ENCODE data around the gene CRLF1. TPM values are rescaled to one million over a fixed set of nuclear protein-coding genes. Genes with fewer than 3 reads are reported as not detected.
A peak's percentile ranks its signal among the peaks of the same experiment; 100 is the strongest.

Gene CRLF1
- polyA plus RNA-seq, 4 donors: 2.0 to 22.3 (median 6.5) TPM; not detected in 1

GRCh38 chr19:18608102-18608804 lies 1.7 kb upstream of the CRLF1 start:
- Histone ChIP-seq H3K27ac (ENCODE audit: low read depth in 1 of 3, low read length in 2 of 3) (no peak overlapping the region), H3K4me1 (ENCODE audit: control insufficient read depth in 3 of 3, insufficient read depth in 2 of 3, low read depth in 1 of 3, low read length in 2 of 3) (peaks cover 0 to 20% (median 3%) of the 10 kb centered on the region in 3 donors), H3K9me3 (ENCODE audit: control insufficient read depth in 2 of 2, insufficient read depth in 1 of 2, low read depth in 1 of 2, low read length in 1 of 2) (peaks cover 0 to 5% of the 10 kb centered on the region in 2 donors), H3K36me3 (ENCODE audit: control insufficient read depth in 3 of 3, insufficient read depth in 2 of 3, low read depth in 1 of 3, low read length in 3 of 3) (no peaks in the 10 kb centered on the region), H3K27me3 (ENCODE audit: control insufficient read depth in 3 of 3, insufficient read depth in 3 of 3, low read length in 3 of 3) (peaks cover 50 to 90% (median 65%) of the 10 kb centered on the region in 3 donors), H3K4me3 (ENCODE audit: low read depth in 1 of 3, low read length in 3 of 3) (no peak overlapping the region)
- FAIRE-seq: no peak
- DNase-seq: no peak
- WGBS, 3 donors: 26 to 31% (median 28%) methylated on average over 5 of the region's 5 CpGs

GRCh38 chr19:18607226-18608101 lies 865 bp upstream of the CRLF1 start:
- Histone ChIP-seq H3K9me3 (ENCODE audit: control insufficient read depth in 2 of 2, insufficient read depth in 1 of 2, low read depth in 1 of 2, low read length in 1 of 2) (peaks cover 0 to 5% of the 10 kb centered on the region in 2 donors), H3K4me1 (ENCODE audit: control insufficient read depth in 3 of 3, insufficient read depth in 2 of 3, low read depth in 1 of 3, low read length in 2 of 3) (peaks cover 0 to 19% (median 0%) of the 10 kb centered on the region in 3 donors), H3K27me3 (ENCODE audit: control insufficient read depth in 3 of 3, insufficient read depth in 3 of 3, low read length in 3 of 3) (peaks cover 49 to 92% (median 70%) of the 10 kb centered on the region in 3 donors), H3K27ac (ENCODE audit: low read depth in 1 of 3, low read length in 2 of 3) (no peak overlapping the region), H3K4me3 (ENCODE audit: low read depth in 1 of 3, low read length in 3 of 3) (no peak overlapping the region), H3K36me3 (ENCODE audit: control insufficient read depth in 3 of 3, insufficient read depth in 2 of 3, low read depth in 1 of 3, low read length in 3 of 3) (no peaks in the 10 kb centered on the region)
- no peak for DNase-seq
- WGBS, 3 donors: 2 to 6% (median 2%) methylated on average over 40 to 68 of the region's 68 CpGs
- no peak for FAIRE-seq

DNA sequence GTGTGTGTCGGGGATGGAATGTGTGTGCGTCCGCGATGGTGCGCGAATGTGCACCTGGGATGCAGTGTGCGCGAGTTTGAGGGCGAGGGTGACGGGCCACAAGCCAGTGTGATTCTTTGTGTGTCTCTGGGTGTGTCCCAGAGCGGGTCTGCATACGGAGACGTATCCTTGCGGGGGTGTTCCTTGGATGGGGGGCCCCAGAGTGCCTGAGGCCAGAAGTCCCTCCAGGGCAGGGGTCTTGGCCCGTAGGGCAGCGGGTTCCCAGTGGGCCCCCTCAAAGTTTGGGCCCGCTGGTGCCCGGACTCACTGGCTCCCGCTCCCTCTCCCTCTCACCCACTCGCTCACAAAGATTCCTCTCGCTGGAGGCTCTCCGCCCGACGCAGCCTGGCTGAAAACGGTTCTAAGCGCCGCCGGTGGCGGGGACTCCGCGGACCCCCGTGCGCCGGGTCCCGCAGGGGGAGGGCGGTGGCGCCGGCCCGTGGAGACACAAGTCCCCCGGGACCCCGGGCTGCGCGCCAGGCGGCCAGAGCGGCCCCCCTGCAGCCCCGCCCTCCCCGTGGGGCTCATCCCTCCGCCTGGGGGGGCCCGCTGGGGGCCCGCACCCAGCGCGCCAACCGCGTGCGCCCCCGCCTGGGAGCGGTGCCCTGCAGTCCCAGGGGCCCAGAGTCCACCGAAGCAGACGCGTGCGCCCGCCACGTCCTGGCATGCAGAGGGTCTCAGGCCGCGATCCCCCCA lies 886 bp downstream of the CRLF1 start:
- Histone ChIP-seq H3K36me3 (ENCODE audit: control insufficient read depth in 3 of 3, insufficient read depth in 2 of 3, low read depth in 1 of 3, low read length in 3 of 3) (no peaks in the 10 kb centered on the region), H3K27me3 (ENCODE audit: control insufficient read depth in 3 of 3, insufficient read depth in 3 of 3, low read length in 3 of 3) (peaks cover 44 to 87% (median 62%) of the 10 kb centered on the region in 3 donors), H3K27ac (ENCODE audit: low read depth in 1 of 3, low read length in 2 of 3) (no peak overlapping the region), H3K4me3 (ENCODE audit: low read depth in 1 of 3, low read length in 3 of 3) (no peak overlapping the region), H3K9me3 (ENCODE audit: control insufficient read depth in 2 of 2, insufficient read depth in 1 of 2, low read depth in 1 of 2, low read length in 1 of 2) (peaks cover 0 to 2% of the 10 kb centered on the region in 2 donors), H3K4me1 (ENCODE audit: control insufficient read depth in 3 of 3, insufficient read depth in 2 of 3, low read depth in 1 of 3, low read length in 2 of 3) (peaks cover 0 to 11% (median 0%) of the 10 kb centered on the region in 3 donors)
- WGBS, 3 donors: 2 to 4% (median 3%) methylated on average over 38 to 65 of the region's 65 CpGs
- DNase-seq (peak in 1 of 2 donors; percentile 8), FAIRE-seq (no peak)

- Histone ChIP-seq H3K9me3 (ENCODE audit: control insufficient read depth in 2 of 2, insufficient read depth in 1 of 2, low read depth in 1 of 2, low read length in 1 of 2) (peaks cover 0 to 2% of the 10 kb centered on the region in 2 donors), H3K27ac (ENCODE audit: low read depth in 1 of 3, low read length in 2 of 3) (no peak overlapping the region), H3K27me3 (ENCODE audit: control insufficient read depth in 3 of 3, insufficient read depth in 3 of 3, low read length in 3 of 3) (peaks cover 39 to 85% (median 58%) of the 10 kb centered on the region in 3 donors), H3K36me3 (ENCODE audit: control insufficient read depth in 3 of 3, insufficient read depth in 2 of 3, low read depth in 1 of 3, low read length in 3 of 3) (no peaks in the 10 kb centered on the region), H3K4me3 (ENCODE audit: low read depth in 1 of 3, low read length in 3 of 3) (no peak overlapping the region), H3K4me1 (ENCODE audit: control insufficient read depth in 3 of 3, insufficient read depth in 2 of 3, low read depth in 1 of 3, low read length in 2 of 3) (peaks cover 0 to 11% (median 0%) of the 10 kb centered on the region in 3 donors)
- WGBS, 3 donors: 9 to 16% (median 10%) methylated on average over 17 of the region's 17 CpGs
- DNase-seq: no peak
- no peak for FAIRE-seq
Observed at GRCh38 chr19:18605196-18605545, 1.4 kb downstream of the CRLF1 start.

DNA sequence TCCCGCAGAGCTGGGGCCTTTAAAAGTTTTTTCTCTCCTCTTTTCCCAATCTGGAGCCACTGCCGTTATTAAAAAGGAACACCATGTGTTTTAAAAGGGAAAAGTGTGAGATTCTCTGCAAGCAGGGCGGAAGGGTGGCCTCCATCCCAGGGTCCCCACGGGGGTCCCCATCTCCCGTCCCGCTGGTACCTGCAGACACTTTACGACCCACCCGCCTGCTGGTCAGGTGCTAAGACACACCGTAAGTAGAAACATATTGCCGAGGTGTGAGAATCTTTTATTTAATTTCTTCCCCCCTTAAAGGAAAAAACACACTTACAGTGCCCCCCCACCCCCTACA lies 1.8 kb downstream of the CRLF1 start:
- Histone ChIP-seq H3K36me3 (ENCODE audit: control insufficient read depth in 3 of 3, insufficient read depth in 2 of 3, low read depth in 1 of 3, low read length in 3 of 3) (no peaks in the 10 kb centered on the region), H3K4me1 (ENCODE audit: control insufficient read depth in 3 of 3, insufficient read depth in 2 of 3, low read depth in 1 of 3, low read length in 2 of 3) (peaks cover 0 to 11% (median 0%) of the 10 kb centered on the region in 3 donors), H3K27ac (ENCODE audit: low read depth in 1 of 3, low read length in 2 of 3) (no peak overlapping the region), H3K9me3 (ENCODE audit: control insufficient read depth in 2 of 2, insufficient read depth in 1 of 2, low read depth in 1 of 2, low read length in 1 of 2) (peaks cover 0 to 2% of the 10 kb centered on the region in 2 donors), H3K27me3 (ENCODE audit: control insufficient read depth in 3 of 3, insufficient read depth in 3 of 3, low read length in 3 of 3) (peaks cover 37 to 84% (median 54%) of the 10 kb centered on the region in 3 donors), H3K4me3 (ENCODE audit: low read depth in 1 of 3, low read length in 3 of 3) (no peak overlapping the region)
- no peak for FAIRE-seq
- DNase-seq: no peak
- 13 to 18% (median 13%) methylated on average over 10 of the region's 10 CpGs for WGBS, 3 donors

GRCh38 chr19:18603958-18604819 lies 2.4 kb downstream of the CRLF1 start:
- Histone ChIP-seq H3K4me1 (ENCODE audit: control insufficient read depth in 3 of 3, insufficient read depth in 2 of 3, low read depth in 1 of 3, low read length in 2 of 3) (peaks cover 0 to 11% (median 0%) of the 10 kb centered on the region in 3 donors), H3K36me3 (ENCODE audit: control insufficient read depth in 3 of 3, insufficient read depth in 2 of 3, low read depth in 1 of 3, low read length in 3 of 3) (no peaks in the 10 kb centered on the region), H3K27me3 (ENCODE audit: control insufficient read depth in 3 of 3, insufficient read depth in 3 of 3, low read length in 3 of 3) (peaks cover 37 to 84% (median 48%) of the 10 kb centered on the region in 3 donors), H3K4me3 (ENCODE audit: low read depth in 1 of 3, low read length in 3 of 3) (no peak overlapping the region), H3K9me3 (ENCODE audit: control insufficient read depth in 2 of 2, insufficient read depth in 1 of 2, low read depth in 1 of 2, low read length in 1 of 2) (peaks cover 0 to 2% of the 10 kb centered on the region in 2 donors), H3K27ac (ENCODE audit: low read depth in 1 of 3, low read length in 2 of 3) (no peak overlapping the region)
- DNase-seq (no peak), FAIRE-seq (no peak)
- 9 to 13% (median 11%) methylated on average over 20 to 26 of the region's 26 CpGs for WGBS, 3 donors

GRCh38 chr19:18603255-18603957 lies 3.2 kb downstream of the CRLF1 start:
- DNase-seq (peak; percentile 11 to 41), FAIRE-seq (no peak)
- no peaks in the 10 kb centered on the region for H3K36me3 ChIP-seq (ENCODE audit: control insufficient read depth in 3 of 3, insufficient read depth in 2 of 3, low read depth in 1 of 3, low read length in 3 of 3)
- peaks cover 34 to 84% (median 43%) of the 10 kb centered on the region in 3 donors for H3K27me3 ChIP-seq (ENCODE audit: control insufficient read depth in 3 of 3, insufficient read depth in 3 of 3, low read length in 3 of 3)
- peaks cover 0 to 11% (median 0%) of the 10 kb centered on the region in 3 donors for H3K4me1 ChIP-seq (ENCODE audit: control insufficient read depth in 3 of 3, insufficient read depth in 2 of 3, low read depth in 1 of 3, low read length in 2 of 3)
- H3K4me3 ChIP-seq (ENCODE audit: low read depth in 1 of 3, low read length in 3 of 3): no peak overlapping the region
- peaks cover 0 to 2% of the 10 kb centered on the region in 2 donors for H3K9me3 ChIP-seq (ENCODE audit: control insufficient read depth in 2 of 2, insufficient read depth in 1 of 2, low read depth in 1 of 2, low read length in 1 of 2)
- H3K27ac ChIP-seq (ENCODE audit: low read depth in 1 of 3, low read length in 2 of 3): no peak overlapping the region
- 6 to 9% (median 8%) methylated on average over 15 to 32 of the region's 32 CpGs for WGBS, 3 donors

All from small intestine (tissue), 7 donors.